DMS114 treated with DMSO at 0.1 percent for 48 hours (cell line): ENCODE measurements around the gene SERPINE1.

Experiments
- DNase-seq: peaks from one replicate; lab custom pipeline; 2025; ENCODE audit not compliant: unreplicated experiment; lab: John Stamatoyannopoulos, UW

The SERPINE1 gene

DNA sequence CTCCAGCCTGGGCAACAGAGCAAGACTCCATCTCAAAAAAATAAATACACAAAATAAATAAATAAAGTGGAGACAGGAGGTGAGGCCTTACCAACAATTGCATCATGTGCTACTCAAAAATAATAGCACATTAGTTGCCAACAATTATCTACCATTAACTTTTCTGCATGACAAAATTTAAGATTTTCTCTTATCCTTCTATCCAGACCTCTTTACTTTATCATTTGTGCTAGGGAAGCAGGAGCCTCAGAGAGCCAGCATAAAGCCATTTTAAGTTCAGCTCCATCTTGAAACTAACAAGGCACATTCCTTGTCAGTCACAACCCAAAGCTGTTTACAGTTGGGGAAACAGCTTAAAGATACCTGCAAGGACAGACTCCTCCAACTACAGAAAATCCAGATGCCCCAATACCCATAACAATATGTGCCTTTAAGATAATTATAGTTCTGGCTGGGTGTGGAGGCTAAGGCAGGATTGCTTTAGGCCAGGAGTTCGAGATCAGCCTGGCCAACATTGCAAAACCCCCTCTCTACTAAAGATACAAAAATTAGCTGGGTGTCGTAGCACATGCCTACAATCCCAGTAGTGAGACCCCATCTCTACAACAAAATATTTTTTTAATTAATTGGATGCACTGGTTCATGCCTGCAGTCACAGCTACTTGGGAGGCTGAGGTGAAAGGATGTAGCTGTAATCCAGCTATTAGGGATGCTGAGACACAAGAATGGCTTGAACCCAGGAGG is 25.2 kb downstream of the SERPINE1 start:
- DNase-seq, result no peak

DNA sequence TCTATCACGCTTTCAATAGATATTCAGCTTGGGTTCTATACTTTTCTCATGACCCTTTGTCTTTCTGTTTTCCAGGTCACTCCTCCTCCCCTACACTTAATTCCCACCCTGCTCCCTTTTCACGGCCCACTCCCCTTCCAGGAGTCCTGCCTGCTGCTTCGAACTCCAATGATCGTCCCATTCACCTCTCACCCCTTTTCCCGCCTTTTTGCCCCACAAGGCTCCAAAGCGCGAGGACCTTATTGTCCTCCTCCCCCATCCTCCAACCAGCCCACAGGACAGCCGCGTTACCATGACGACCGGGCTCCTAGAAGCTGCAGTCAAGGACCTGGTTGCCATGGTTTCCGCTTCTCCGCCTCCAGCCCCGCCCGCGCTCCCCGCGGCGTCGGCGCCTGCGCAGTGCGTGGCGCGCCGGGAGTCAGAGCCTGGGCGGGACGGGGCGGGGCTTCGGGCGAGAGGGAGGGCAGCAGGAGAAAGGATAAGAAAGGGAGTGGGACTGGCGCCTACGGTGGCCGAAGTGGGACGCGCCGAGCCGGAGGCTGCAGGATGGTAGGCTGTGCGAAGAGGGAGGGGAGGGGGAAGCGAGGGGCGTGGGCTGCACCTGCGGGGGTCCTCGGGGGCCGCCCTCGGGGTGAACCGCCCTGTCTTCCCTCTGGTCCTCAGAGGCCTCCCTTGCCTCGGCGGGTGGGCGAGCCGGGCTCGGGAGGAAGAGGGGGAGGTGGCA is 27.2 kb downstream of the SERPINE1 start, which contains the start of gene AP1S1:
AP1S1 (plus strand) TSS at position 508 of the 724 bp plus-strand sequence; CDS start at position 547, 39 bp downstream.
- peak; percentile 87 for DNase-seq

DNA sequence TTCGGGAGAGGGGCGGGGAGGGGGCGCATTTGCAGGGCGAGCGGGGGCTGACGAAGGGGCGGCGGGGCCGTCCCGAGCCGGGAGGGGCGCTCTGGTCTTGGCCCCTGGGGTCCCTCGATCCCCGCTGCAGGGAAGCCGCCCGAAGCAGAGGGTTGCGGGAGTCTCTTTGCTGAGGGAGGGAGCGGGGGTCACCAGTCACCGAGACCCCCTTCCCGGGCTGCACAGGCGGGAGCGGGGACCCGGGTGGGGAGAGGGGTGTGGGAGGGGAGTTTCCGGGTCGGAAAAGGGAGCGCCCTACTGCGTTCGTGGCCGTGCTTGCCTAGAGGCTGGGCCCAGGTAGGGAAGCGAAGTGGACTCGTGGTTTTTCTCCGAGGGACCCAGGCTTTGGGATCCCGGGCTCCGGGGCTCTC is 27.8 kb downstream of the SERPINE1 start:
- no peak for DNase-seq

DNA sequence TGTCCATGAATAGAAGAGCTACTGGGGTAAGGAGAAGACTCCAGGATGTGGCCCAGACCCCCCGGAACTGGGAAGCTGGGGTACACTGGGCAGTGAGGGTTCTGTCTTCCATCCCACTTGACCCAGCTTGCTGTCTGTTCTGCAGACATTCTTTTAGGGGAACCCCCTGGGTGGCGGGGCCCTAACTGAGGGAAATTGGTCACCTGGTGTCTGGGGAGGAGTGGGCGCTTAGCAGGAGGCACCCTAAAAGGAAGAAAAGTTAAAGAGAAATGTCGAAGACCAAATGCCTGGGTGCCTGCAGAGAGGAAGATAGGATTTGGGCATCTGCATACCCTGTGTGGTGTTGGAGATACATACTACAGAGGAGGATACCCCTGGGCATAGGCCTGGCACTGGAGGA is 28.4 kb downstream of the SERPINE1 start:
- DNase-seq, result no peak

DNA sequence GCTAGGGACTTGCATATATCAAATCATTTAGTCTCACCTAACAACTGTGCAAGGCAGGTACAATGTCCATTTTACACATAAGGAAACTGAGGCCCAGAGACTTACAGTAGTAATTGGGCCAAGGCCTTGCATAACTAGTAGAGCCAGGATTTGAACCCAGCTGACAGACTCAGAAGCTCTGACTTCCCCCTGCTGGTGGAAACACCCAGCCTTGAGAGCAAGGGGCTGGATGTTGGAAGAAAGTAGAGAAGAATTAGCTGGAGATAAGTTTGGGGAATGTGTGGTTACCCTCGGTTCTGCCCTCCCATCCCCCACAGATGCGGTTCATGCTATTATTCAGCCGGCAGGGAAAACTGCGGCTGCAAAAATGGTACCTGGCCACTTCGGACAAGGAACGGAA is 29.4 kb downstream of the SERPINE1 start:
- no peak for DNase-seq

DNA sequence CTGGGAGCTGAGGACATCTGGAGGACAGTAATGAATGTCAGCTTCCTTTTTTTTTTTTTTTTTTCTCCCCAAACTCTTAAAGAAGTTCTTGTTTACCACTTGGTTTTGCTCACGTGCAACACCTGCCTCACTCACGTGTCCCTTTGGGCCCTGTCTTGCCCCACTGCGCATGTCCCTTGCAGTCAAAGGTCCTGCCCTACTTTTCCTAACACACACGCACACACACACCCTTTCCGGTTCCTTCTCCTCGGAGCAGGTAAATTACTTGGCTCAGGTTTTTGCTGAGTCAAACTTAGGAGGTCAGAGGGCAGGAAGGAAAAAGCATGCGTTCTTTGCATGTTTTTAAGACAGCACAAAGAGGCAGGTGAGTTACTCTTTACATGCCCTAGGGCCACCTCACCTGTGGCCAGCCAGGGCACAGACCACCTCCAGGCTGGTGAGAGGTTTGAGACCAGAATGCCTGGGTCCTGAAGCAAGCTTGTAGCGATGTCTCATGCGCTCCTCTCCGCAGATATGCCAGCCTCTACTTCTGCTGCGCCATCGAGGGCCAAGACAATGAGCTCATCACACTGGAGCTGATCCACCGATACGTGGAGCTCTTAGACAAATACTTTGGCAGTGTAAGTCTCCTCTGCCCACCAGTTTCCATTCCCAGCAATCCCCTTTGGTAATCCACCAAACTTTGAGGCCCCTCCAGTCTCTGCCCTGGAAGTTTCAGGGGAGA is 30.1 kb downstream of the SERPINE1 start:
- no peak for DNase-seq

DNA sequence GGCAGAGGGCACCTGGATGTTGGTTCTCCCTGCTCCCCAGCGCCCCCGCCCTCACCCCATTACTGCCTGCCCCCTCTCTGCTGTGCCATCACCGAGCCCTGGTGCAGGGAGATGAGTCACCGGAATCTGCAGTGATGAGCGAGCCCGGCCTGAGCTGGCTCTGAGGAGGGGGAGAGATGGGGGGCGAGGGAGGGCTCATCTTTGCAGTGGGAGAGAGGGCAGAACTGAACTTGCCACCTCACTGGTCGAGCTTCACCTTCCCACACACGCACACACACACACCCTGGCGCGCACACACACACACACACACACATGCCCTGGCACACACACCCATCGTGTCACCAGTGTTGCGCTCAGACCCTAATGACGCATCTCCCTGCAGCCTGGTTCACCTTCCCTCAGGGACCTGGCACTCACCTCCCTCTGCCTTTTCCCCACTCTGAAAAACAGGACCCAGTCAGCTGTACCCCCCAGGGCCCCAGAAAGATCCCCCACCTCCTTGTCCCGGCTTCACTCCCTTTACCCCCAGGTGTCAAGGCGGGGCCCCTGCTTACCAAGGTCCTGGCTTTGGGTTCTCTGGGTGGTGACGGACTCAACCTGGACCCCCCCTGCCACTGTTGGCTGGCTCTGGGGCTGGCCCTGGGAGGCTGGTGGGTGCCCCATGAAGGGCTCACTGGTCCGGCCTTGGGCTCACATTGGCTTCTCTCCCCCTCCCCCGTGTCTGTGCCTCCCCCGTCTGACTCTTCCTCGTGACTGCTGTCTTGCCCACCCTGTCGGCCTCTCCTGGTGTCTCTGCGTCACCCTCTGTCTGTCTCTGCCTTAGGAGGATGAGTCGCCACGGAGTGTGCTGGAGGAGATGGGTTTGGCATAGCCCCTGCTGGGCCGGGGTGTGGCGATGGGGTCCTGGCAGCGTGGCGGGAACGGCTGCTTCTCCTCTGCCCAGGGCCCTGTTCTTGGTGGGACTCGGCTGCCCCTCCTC is 33.1 kb downstream of the SERPINE1 start:
- no peak for DNase-seq

DNA sequence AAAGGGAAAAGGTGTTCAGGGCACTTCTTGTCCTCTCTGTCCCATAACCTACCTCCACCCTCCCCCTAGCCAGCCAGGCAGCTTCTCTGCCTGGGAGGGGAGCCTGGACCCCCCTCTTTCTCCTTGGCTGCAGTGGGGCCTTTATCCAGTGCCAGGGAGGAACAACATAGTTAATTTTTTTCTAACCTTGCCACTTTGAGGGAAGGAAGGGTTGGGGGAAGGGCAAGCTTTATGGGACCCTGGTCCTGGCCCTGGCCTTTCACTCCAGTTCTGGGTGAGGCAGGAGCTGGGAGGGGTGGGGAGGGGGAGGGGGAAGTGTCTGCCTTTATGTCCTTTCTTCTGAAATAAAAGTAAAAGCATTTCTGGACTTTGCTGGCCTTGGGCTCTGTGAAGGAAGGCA is 34.0 kb downstream of the SERPINE1 start:
- DNase-seq, result no peak

DNA sequence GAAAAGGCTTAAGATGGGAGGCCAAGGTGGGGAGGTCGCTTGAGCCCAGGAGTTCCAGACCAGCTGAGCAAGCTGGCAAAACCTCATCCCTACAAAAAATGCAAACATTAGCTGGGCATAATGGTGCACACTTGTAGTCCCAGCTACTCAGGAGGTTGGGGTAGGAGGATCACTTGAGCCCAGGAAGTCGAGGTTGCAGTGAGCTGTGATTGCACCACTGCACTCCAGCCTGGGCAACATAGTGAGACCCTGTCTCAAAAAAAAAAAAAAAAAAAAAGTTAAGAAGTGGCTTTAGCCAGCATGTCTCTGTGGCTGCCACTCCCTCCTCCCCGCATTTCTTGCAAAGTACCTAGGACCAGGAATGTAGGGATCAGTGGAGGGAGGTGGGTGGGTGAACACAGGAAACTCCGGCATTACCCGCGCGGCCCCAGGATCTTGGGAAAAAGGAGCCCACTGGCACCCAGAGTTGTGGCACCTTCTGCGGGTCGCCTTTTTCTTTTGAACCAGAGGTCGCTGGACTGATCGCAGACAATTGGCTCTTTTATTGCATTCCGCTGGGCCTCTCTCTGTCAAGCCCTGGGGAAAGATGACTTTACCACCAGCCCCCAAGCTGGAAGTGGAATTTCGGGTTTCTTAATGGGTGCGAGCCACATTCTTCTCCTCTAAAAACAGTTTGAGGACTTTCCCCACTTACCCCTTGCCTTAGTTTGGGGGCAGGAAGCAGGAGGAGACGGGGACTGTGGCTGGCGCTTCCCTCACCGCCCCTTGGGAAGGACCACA is 35.0 kb downstream of the SERPINE1 start:
- no peak for DNase-seq

DNA sequence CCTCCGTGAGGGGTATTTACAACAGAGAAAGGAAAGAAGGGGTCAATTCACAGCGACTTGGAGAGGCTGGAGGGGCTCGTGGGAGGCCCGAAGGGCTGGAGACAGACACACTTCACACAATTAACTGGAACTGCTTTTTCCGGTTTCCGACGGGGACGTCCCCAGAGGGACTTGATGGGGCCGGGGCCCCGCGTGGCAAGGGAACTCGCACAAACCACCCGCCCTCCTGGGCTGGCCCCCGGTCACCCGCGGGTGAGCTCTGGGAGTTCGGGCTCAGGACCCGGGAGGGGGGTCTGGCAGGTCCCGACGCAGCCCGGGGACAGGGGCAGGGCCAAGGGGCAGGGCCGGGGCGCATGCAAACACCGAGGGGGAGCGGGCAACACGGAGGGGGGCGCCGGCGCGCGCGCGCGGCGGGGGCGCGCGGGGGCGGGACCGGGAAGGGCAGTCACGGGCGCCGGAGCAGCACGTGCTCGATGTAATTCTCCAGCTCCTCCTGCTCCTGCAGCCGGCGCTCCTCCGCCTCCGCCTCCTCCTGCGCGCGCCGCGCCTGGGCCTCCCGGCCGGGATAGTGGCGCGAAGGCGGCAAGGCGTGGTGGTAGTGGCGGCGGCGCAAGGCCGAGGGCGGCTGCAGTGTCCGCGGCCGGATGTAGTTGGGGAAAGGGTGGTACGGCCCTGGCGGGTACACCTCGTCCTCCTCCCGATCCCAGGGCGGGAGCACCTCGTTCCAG is 35.8 kb downstream of the SERPINE1 start:
- no peak for DNase-seq

DNA sequence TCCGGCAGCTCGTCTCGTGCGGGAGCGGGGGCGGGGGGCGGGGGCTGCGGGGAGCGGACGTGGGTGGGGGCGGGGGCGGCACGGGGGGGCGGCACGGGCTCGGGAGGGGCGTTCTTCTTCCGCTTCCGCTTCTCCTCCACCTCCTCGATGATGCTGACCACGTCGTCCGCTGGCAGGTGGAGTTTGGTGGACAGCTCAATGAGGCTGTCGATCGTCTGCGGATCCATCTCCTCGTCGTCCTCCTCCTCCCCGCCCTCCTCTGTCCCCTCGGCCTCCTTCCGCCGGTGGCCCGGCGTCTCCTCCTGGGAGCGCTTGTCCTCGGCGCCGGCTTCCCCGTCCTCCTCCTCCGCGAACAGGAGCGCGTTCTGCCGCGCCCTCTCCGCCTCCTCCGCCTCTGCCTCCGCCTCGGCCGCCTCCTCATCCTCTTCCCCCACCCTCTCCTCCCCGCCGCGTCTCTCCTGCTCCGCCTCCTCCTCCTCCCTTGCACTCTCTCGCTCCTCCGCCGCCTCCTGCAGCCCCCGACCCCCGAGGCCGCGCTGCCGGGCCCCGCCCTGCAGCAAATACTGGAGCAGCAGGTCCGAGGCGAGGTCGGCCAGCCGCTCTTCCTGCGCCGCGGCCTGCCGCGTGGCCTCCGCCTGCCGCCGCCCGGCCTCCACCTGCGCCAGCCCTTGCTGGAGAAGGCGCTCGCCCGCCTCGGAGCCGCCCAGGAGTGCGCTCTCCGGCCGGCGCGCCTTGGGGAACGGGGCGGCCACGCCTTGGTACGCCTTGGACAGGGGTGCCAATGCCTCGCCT is 36.6 kb downstream of the SERPINE1 start:
- DNase-seq, result peak; percentile 37

DNA sequence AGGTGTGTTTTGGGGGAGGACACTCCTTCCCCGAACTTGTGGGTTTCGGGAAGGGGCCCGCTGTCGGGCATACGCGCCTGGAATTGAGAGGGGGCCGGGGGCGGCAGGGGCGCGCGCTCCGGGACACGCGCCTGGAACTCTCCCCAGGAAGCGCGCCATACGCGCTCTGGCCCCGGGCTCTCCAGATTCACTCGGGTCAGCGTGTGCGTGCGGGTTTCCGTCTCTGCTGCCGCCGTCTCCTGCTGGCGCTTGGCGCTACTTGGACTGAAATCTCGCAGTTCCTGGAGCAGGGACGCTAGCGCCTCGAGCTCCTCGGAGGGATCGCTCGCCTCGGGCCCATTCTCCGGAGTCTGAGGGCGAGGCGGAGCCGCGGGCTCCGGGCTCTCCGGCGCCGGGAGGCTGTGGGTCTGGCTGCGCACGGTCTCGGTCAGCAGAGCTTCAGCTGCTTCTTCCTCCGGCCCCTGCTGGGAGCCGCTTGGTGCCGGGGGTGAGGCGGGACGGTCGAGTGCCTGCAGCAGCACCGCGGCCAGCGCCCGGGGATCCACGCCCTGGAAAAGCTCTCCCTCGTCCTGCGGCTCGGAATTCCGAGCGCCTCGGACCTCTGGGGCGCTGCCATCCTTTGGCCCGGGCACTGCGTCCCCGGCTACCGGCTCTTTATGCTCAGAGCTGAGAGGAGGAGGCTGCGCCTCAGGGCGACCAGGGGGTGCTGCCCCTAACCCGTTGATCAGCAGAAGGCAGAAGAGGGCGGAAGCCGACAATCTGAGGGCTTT is 37.4 kb downstream of the SERPINE1 start:
- DNase-seq, result no peak

DNA sequence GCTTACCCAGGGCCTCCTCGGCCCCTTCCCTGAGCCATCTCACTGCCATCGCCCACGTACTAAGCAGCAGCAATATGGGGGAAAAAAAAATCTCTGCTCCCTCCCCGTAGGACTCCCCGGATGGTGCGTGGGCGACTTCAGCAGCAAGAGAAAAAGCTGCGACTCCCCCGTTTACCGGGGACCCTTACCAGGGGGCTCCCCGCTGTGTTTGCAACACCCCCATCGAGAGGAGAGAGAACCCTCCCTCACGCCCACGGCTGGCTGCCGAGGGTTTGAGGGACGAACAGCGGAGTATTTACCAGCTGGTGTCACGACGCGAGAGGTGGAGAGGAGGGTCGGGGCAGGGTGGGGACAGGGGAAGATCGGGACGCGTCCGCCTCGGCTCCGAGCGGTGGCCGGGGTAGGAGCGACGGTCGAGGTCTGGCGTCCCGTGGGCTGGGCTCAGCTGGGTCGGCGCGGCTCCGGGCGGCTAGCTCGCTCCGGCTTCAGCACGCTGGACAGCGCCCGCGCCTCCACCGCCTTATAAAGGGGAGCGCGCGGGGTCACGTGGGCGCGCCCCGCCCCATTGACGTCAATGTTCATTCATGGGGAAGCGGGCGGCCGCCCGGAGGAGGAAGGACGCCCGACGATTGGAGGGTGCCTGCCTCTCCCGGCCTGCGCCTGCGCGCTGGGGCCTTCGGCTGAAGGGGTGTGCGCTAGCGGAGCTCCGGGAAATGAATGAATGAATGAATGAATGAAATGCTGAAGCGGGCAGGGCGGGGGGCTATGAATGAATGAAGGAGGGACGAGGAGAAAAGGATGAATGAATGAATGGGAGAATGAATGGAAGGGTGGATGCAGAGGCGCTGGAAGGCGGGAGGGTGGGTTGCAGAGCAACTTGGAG is 38.4 kb downstream of the SERPINE1 start, which contains the start of gene VGF:
VGF (minus strand) TSS at position 495 of the 883 bp plus-strand sequence. CDS start 726 bp downstream, outside the sequence.
- peak; percentile 62 for DNase-seq

DNA sequence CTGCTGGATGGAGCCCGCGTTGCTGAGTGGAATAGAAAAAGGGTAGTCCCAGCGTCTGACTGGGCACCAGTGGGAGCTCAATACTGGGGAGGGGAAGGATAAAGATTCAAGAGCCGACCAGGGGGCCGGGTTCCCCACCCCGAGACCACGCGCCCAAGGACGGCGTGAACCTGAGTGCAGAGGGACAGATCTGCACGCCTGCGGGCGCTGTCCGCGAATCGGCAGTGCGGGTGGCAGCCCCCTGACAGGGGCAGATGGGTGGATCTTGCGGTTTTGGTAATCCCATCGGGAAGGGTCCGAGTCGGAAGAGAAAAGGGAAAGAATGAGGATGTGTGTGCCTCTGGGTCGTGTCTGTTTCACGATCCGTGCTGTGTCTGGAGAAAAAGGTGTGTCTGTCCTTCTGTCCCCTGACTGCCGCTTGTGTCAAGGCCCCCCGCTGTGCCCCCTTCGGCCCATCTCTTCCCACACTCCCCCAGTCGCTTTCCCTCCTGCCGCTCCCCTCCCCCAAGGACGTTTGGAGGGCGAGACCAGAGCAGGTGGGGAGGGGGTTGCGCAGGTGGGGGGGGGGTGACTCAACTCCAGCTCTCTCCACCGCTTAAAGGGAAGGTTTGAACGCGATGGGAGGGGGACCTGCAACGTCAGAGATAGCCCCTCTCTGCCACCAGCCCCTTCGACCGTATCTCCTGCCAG is 39.2 kb downstream of the SERPINE1 start:
- no peak for DNase-seq

DNA sequence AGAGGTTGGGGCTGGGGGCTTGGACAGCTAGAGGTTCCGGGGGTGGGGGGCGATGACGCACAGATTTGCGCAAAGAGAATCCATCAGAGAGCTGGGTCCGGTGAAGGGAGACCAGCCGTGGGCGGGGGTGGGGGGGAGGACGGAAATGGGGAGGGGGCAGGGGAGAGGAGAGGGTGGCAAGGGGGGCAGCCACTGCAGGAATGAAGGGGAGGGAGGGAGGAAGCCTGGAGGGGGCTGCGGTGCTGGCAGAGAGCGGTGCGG is 39.7 kb downstream of the SERPINE1 start:
- DNase-seq, result no peak
